SU-DHL-6 (cell line): Measurements from ENCODE around the gene GPR68.

Experiments used
- H2AFZ ChIP-seq: fragments of 200-600 bp; sonication (generic); 2 replicates; pipeline ENCODE4 v1.6.1; 2014; ENCODE audit warnings: low read depth, mild to moderate bottlenecking, moderate library complexity, mixed read lengths, antibody characterized with exemption, low read length; ENCODE audit not compliant: severe bottlenecking
- H3F3A ChIP-seq: fragments of 200-600 bp; shearing (Covaris generic); 2 replicates; pipeline ENCODE4 v1.6.0; 2016; ENCODE audit warnings: antibody characterized with exemption, mild to moderate bottlenecking; ENCODE audit not compliant: insufficient read depth
- H3K27ac ChIP-seq: fragments of 200-600 bp; sonication (generic); 2 replicates; pipeline ENCODE4 v1.5.1; 2016; ENCODE audit warnings: low read depth, mild to moderate bottlenecking, low read length, moderate library complexity, mixed read lengths
- H3K27me3 ChIP-seq: fragments of 200-600 bp; sonication (generic), shearing (Covaris generic); 2 replicates; pipeline ENCODE4 v1.6.0; 2014; ENCODE audit warnings: mild to moderate bottlenecking, low read length
- H3K36me3 ChIP-seq: fragments of 200-600 bp; sonication (generic); 2 replicates; pipeline ENCODE4 v1.6.1; 2014; ENCODE audit warnings: mild to moderate bottlenecking, low read length, mixed read lengths
- H3K4me2 ChIP-seq: fragments of 300-600, 200-600 bp; shearing (Covaris generic), sonication (generic); 2 replicates; pipeline ENCODE4 v1.6.0; 2014; ENCODE audit warnings: low read length, low read depth, mild to moderate bottlenecking; ENCODE audit not compliant: poor library complexity, severe bottlenecking
- H3K4me3 ChIP-seq: fragments of 200-600 bp; sonication (generic); 2 replicates; pipeline ENCODE4 v1.5.1; 2014; ENCODE audit warnings: antibody characterized with exemption, low read length, mild to moderate bottlenecking, mixed read lengths; ENCODE audit not compliant: insufficient read depth, poor library complexity, severe bottlenecking
- H3K79me2 ChIP-seq: fragments of 200-600 bp; sonication (generic); 2 replicates; pipeline ENCODE4 v1.6.1; 2014; ENCODE audit warnings: mild to moderate bottlenecking, low read length, moderate library complexity; ENCODE audit not compliant: insufficient read depth
- H3K9ac ChIP-seq: fragments of 200-600 bp; sonication (generic); 2 replicates; pipeline ENCODE4 v1.7.0; 2014; ENCODE audit warnings: mild to moderate bottlenecking, low read length
- H3K9me2 ChIP-seq: fragments of 200-600 bp; sonication (generic); replicated peaks from 2 replicates; pipeline ENCODE4 v1.6.1; 2014; ENCODE audit warnings: low read length; ENCODE audit not compliant: insufficient read depth
- H3K9me3 ChIP-seq: fragments of 200-600 bp; sonication (generic); 2 replicates; pipeline ENCODE4 v1.6.1; 2014; ENCODE audit warnings: low read length, mixed read lengths; ENCODE audit not compliant: insufficient read depth
- H4K20me1 ChIP-seq: fragments of 200-600 bp; sonication (generic); 2 replicates; pipeline ENCODE4 v1.6.1; 2014; ENCODE audit warnings: low read depth, mild to moderate bottlenecking, antibody characterized with exemption, low read length, moderate library complexity, mixed read lengths
- CTCF ChIP-seq: fragments of 200-600 bp; sonication (generic); IDR thresholded peaks from one replicate; pipeline ENCODE4 v1.5.1; 2017; ENCODE audit warnings: antibody characterized with exemption, mild to moderate bottlenecking, low read length, moderate library complexity; ENCODE audit not compliant: insufficient read depth, poor library complexity, severe bottlenecking
- EZH2phosphoT487 ChIP-seq: fragments of 200-600 bp; sonication (generic), shearing (Covaris generic); conservative IDR thresholded peaks from 2 replicates; pipeline ENCODE4 v1.6.1; 2018; ENCODE audit warnings: mild to moderate bottlenecking, antibody characterized with exemption, low read length, moderate library complexity, mixed read lengths

The GPR68 gene

GRCh38 chr14:91211017-91211416 lies 33.5 kb downstream of the GPR68 start:
- TF ChIP-seq EZH2phosphoT487: no peak
- TF ChIP-seq CTCF: no peak
- H3K79me2 ChIP-seq: no peaks in the 10 kb centered on the region
- peaks cover 4% of the 10 kb centered on the region; the same call in 1 of the 2 replicates for H3F3A ChIP-seq
- no peak overlapping the region for H3K27ac ChIP-seq
- no peaks in the 10 kb centered on the region for H3K9me3 ChIP-seq
- no peak overlapping the region for H2AFZ ChIP-seq
- H3K4me3 ChIP-seq: no peak overlapping the region
- no peaks in the 10 kb centered on the region for H3K27me3 ChIP-seq
- no peak overlapping the region for H3K9ac ChIP-seq
- no peaks in the 10 kb centered on the region for H4K20me1 ChIP-seq
- no peaks in the 10 kb centered on the region for H3K9me2 ChIP-seq
- H3K36me3 ChIP-seq: no peaks in the 10 kb centered on the region
- no peak overlapping the region for H3K4me2 ChIP-seq

GRCh38 chr14:91207008-91207407 lies 37.5 kb downstream of the GPR68 start:
- H3K27me3 ChIP-seq: no peaks in the 10 kb centered on the region
- peaks cover 3% of the 10 kb centered on the region for H3K36me3 ChIP-seq
- H3K4me3 ChIP-seq: no peak overlapping the region
- H3K9me3 ChIP-seq: no peaks in the 10 kb centered on the region
- no peak overlapping the region for H3K4me2 ChIP-seq
- H3K79me2 ChIP-seq: no peaks in the 10 kb centered on the region
- no peaks in the 10 kb centered on the region for H4K20me1 ChIP-seq
- TF ChIP-seq CTCF: no peak
- TF ChIP-seq EZH2phosphoT487: no peak
- no peaks in the 10 kb centered on the region for H3K9me2 ChIP-seq
- H3K27ac ChIP-seq: no peak overlapping the region
- peaks cover 4% of the 10 kb centered on the region; the same call in 1 of the 2 replicates for H3F3A ChIP-seq
- H2AFZ ChIP-seq: no peak overlapping the region
- no peak overlapping the region for H3K9ac ChIP-seq

GRCh38 chr14:91205459-91205858 lies 39.0 kb downstream of the GPR68 start:
- H3K4me3 ChIP-seq: no peak overlapping the region
- no peak for TF ChIP-seq EZH2phosphoT487
- no peaks in the 10 kb centered on the region for H3K27me3 ChIP-seq
- H3K4me2 ChIP-seq: no peak overlapping the region
- H3K27ac ChIP-seq: no peak overlapping the region
- H4K20me1 ChIP-seq: no peaks in the 10 kb centered on the region
- no peaks in the 10 kb centered on the region for H3K79me2 ChIP-seq
- peaks cover 3% of the 10 kb centered on the region for H3K36me3 ChIP-seq
- 0 out of 2 replicates have a peak, but pooled peaks cover under 1% of the 10 kb centered on the region for H3F3A ChIP-seq
- H3K9me3 ChIP-seq: no peaks in the 10 kb centered on the region
- H3K9me2 ChIP-seq: no peaks in the 10 kb centered on the region
- H2AFZ ChIP-seq: no peak overlapping the region
- no peak overlapping the region for H3K9ac ChIP-seq

- H3K4me3 ChIP-seq: no peak overlapping the region
- H3K4me2 ChIP-seq: no peak overlapping the region
- peaks cover 3% of the 10 kb centered on the region for H3K36me3 ChIP-seq
- H4K20me1 ChIP-seq: no peaks in the 10 kb centered on the region
- H3K9ac ChIP-seq: no peak overlapping the region
- no peaks in the 10 kb centered on the region for H3K79me2 ChIP-seq
- no peak overlapping the region for H2AFZ ChIP-seq
- H3K27me3 ChIP-seq: no peaks in the 10 kb centered on the region
- H3K9me2 ChIP-seq: no peaks in the 10 kb centered on the region
- no peaks in the 10 kb centered on the region for H3K9me3 ChIP-seq
- no peak overlapping the region for H3K27ac ChIP-seq
- no peaks in the 10 kb centered on the region for H3F3A ChIP-seq
- TF ChIP-seq EZH2phosphoT487: no peak
- TF ChIP-seq CTCF: no peak
These were observed 39.8 kb downstream of the GPR68 start for GRCh38 chr14:91204657-91205056.
